OCI-LY1 (cell line): ENCODE results near the gene AHI1.

Source experiments
- H2AFZ ChIP-seq: fragments of 200-600 bp; sonication (generic), shearing (Covaris generic); 2 replicates; pipeline ENCODE4 v1.6.0; 2014; ENCODE audit warnings: antibody characterized with exemption, mild to moderate bottlenecking, low read length
- H3F3A ChIP-seq: fragments of 200-600 bp; sonication (generic), shearing (Covaris generic); 2 replicates; pipeline ENCODE4 v1.6.0; 2014; ENCODE audit warnings: mild to moderate bottlenecking, antibody characterized with exemption, low read length, moderate library complexity; ENCODE audit not compliant: insufficient read depth
- H3K27ac ChIP-seq: fragments of 200-600 bp; sonication (generic); 2 replicates; pipeline ENCODE4 v1.5.1; 2014; ENCODE audit warnings: low read length, mixed run types, mild to moderate bottlenecking, low read depth; ENCODE audit not compliant: poor library complexity, severe bottlenecking
- H3K27me3 ChIP-seq: fragments of 200-600 bp; sonication (generic); 2 replicates; pipeline ENCODE4 v1.6.0; 2014; ENCODE audit warnings: antibody characterized with exemption, mild to moderate bottlenecking, low read length, moderate library complexity; ENCODE audit not compliant: insufficient read depth
- H3K36me3 ChIP-seq: fragments of 200-600 bp; sonication (generic); 2 replicates; pipeline ENCODE4 v1.6.1; 2014; ENCODE audit warnings: mild to moderate bottlenecking, antibody characterized with exemption, low read length, moderate library complexity, mixed read lengths; ENCODE audit not compliant: insufficient read depth
- H3K4me1 ChIP-seq: fragments of 200-600 bp; sonication (generic); 2 replicates; pipeline ENCODE4 v1.5.1; 2014; ENCODE audit warnings: mild to moderate bottlenecking, low read length, moderate library complexity; ENCODE audit not compliant: insufficient read depth, severe bottlenecking
- H3K4me2 ChIP-seq: fragments of 200-600 bp; sonication (generic), shearing (Covaris generic); 2 replicates; pipeline ENCODE4 v1.6.1; 2014; ENCODE audit warnings: low read length
- H3K4me3 ChIP-seq: fragments of 200-600 bp; sonication (generic); 2 replicates; pipeline ENCODE4 v1.5.1; 2014; ENCODE audit warnings: low read length, low read depth, mild to moderate bottlenecking, mixed read lengths; ENCODE audit not compliant: poor library complexity, severe bottlenecking
- H3K79me2 ChIP-seq: fragments of 200-600 bp; shearing (Covaris generic); 2 replicates; pipeline ENCODE4 v1.6.1; 2016; ENCODE audit warnings: mixed run types, low read length, mixed read lengths; ENCODE audit not compliant: insufficient read depth
- H3K9ac ChIP-seq: fragments of 200-600 bp; sonication (generic), shearing (Covaris generic); 2 replicates; pipeline ENCODE4 v1.6.1; 2014; ENCODE audit warnings: mild to moderate bottlenecking, low read length, mixed read lengths
- H3K9me2 ChIP-seq: fragments of 200-600 bp; sonication (generic), shearing (Covaris generic); 2 replicates; pipeline ENCODE4 v1.6.1; 2014; ENCODE audit warnings: low read depth, mild to moderate bottlenecking, low read length, mixed read lengths
- H3K9me3 ChIP-seq: fragments of 200-600 bp; shearing (Covaris generic); 2 replicates; pipeline ENCODE4 v1.6.1; 2014; ENCODE audit warnings: low read length, mixed read lengths
- H4K20me1 ChIP-seq: fragments of 200-600 bp; sonication (generic), shearing (Covaris generic); 2 replicates; pipeline ENCODE4 v1.6.0; 2016; ENCODE audit warnings: mild to moderate bottlenecking, low read length; ENCODE audit not compliant: insufficient read depth
- CTCF ChIP-seq: fragments of 200-600 bp; sonication (generic), shearing (Covaris generic); IDR thresholded peaks from 2 replicates; pipeline ENCODE4 v1.5.1; 2017; ENCODE audit warnings: mild to moderate bottlenecking, antibody characterized with exemption, low read length, moderate library complexity, mixed read lengths
- EZH2 ChIP-seq: fragments of 200-600 bp; sonication (generic), shearing (Covaris generic); IDR thresholded peaks from 2 replicates; pipeline ENCODE4 v1.8.0; 2017; ENCODE audit warnings: borderline replicate concordance, mixed run types, mild to moderate bottlenecking, antibody characterized with exemption, low read length, moderate library complexity, mixed read lengths

Gene AHI1

GRCh38 chr6:135497412-135498184, at the start of gene AHI1:
Gene AHI1, minus strand, starts transcription at chr6:135497740. Its CDS starts 5,503 bp downstream, at chr6:135492237.
- Histone ChIP-seq H3K9me2 (no peaks in the 10 kb centered on the region), H3K79me2 (0 out of 2 replicates have a peak, but pooled peaks cover 4% of the 10 kb centered on the region), H3F3A (0 out of 2 replicates have a peak, but pooled peaks cover 8% of the 10 kb centered on the region), H3K36me3 (peaks cover 5% of the 10 kb centered on the region; the same call in 1 of the 2 replicates), H3K4me1 (peaks cover 34% of the 10 kb centered on the region), H3K9ac (peak within 1 kb of the TSS; percentile 79), H3K27me3 (no peaks in the 10 kb centered on the region), H3K9me3 (no peaks in the 10 kb centered on the region), H4K20me1 (no peaks in the 10 kb centered on the region), H2AFZ (peak within 1 kb of the TSS; percentile 91), H3K27ac (no peak within 1 kb of the TSS), H3K4me3 (peak within 1 kb of the TSS; percentile 77), H3K4me2 (peak within 1 kb of the TSS; percentile 82)
- TF ChIP-seq CTCF (no peak), EZH2 (no peak)

- TF ChIP-seq EZH2 (no peak), CTCF (no peak)
- H3K9me3 ChIP-seq, result no peaks in the 10 kb centered on the region
- H2AFZ ChIP-seq, result no peak overlapping the region
- no peaks in the 10 kb centered on the region for H3K79me2 ChIP-seq
- H3F3A ChIP-seq, result no peaks in the 10 kb centered on the region
- H3K4me1 ChIP-seq, result no peaks in the 10 kb centered on the region
- no peak overlapping the region for H3K9ac ChIP-seq
- H3K27me3 ChIP-seq, result no peaks in the 10 kb centered on the region
- no peak overlapping the region for H3K4me3 ChIP-seq
- no peak overlapping the region for H3K27ac ChIP-seq
- no peaks in the 10 kb centered on the region for H4K20me1 ChIP-seq
- no peaks in the 10 kb centered on the region for H3K9me2 ChIP-seq
- no peak overlapping the region for H3K4me2 ChIP-seq
- H3K36me3 ChIP-seq, result no peaks in the 10 kb centered on the region
Measured at GRCh38 chr6:135546680-135547418, 49.3 kb upstream of the AHI1 start.

GRCh38 chr6:135546206-135546605, 48.7 kb upstream of the AHI1 start:
- H3K27ac ChIP-seq, result no peak overlapping the region
- no peaks in the 10 kb centered on the region for H3K36me3 ChIP-seq
- H3K9ac ChIP-seq, result no peak overlapping the region
- no peak overlapping the region for H2AFZ ChIP-seq
- no peaks in the 10 kb centered on the region for H3K9me2 ChIP-seq
- H3K79me2 ChIP-seq, result no peaks in the 10 kb centered on the region
- H3K4me1 ChIP-seq, result no peaks in the 10 kb centered on the region
- H3K4me2 ChIP-seq, result no peak overlapping the region
- no peak overlapping the region for H3K4me3 ChIP-seq
- H3K27me3 ChIP-seq, result no peaks in the 10 kb centered on the region
- H4K20me1 ChIP-seq, result no peaks in the 10 kb centered on the region
- TF ChIP-seq CTCF (no peak), EZH2 (no peak)
- H3F3A ChIP-seq, result no peaks in the 10 kb centered on the region
- no peaks in the 10 kb centered on the region for H3K9me3 ChIP-seq
